ENCODE measurements around the gene CYS1.
"Not testable (repeated sequence)": the region's sequence is repeated elsewhere in the genome, so short reads cannot be mapped to it uniquely, and the experiment has no call there.

The CYS1 gene

GRCh38 chr2:10039658-10040410 is 40.4 kb downstream of the CYS1 start:
- no peaks in the 10 kb centered on the region for H3K9me3 Mint-ChIP-seq
- no peak overlapping the region for H3K27ac Mint-ChIP-seq
- no peak overlapping the region for H3K4me3 Mint-ChIP-seq
- no peaks in the 10 kb centered on the region for H3K36me3 Mint-ChIP-seq (ENCODE audit: low read depth)
- peaks cover 16% of the 10 kb centered on the region for H3K4me1 Mint-ChIP-seq (ENCODE audit: low read depth)
- H3K27me3 Mint-ChIP-seq (ENCODE audit: low read depth), result peaks cover 37% of the 10 kb centered on the region

GRCh38 chr2:10038716-10039115 is 41.5 kb downstream of the CYS1 start:
- H3K27ac Mint-ChIP-seq, result no peak overlapping the region
- H3K4me1 Mint-ChIP-seq (ENCODE audit: low read depth), result peaks cover 18% of the 10 kb centered on the region
- no peaks in the 10 kb centered on the region for H3K9me3 Mint-ChIP-seq
- H3K4me3 Mint-ChIP-seq, result no peak overlapping the region
- peaks cover 44% of the 10 kb centered on the region for H3K27me3 Mint-ChIP-seq (ENCODE audit: low read depth)
- H3K36me3 Mint-ChIP-seq (ENCODE audit: low read depth), result no peaks in the 10 kb centered on the region

GRCh38 chr2:10038123-10038522 is 42.1 kb downstream of the CYS1 start:
- Mint-ChIP-seq H3K4me1 (ENCODE audit: low read depth) (peaks cover 18% of the 10 kb centered on the region), H3K27me3 (ENCODE audit: low read depth) (peaks cover 44% of the 10 kb centered on the region), H3K36me3 (ENCODE audit: low read depth) (no peaks in the 10 kb centered on the region), H3K9me3 (no peaks in the 10 kb centered on the region), H3K4me3 (no peak overlapping the region), H3K27ac (no peak overlapping the region)

- no peaks in the 10 kb centered on the region for H3K36me3 Mint-ChIP-seq (ENCODE audit: low read depth)
- peaks cover 28% of the 10 kb centered on the region for H3K27me3 Mint-ChIP-seq (ENCODE audit: low read depth)
- H3K4me1 Mint-ChIP-seq (ENCODE audit: low read depth), result peaks cover 13% of the 10 kb centered on the region
- no peaks in the 10 kb centered on the region for H3K9me3 Mint-ChIP-seq
- H3K27ac Mint-ChIP-seq, result no peak overlapping the region
- no peak overlapping the region for H3K4me3 Mint-ChIP-seq
These were observed 43.9 kb downstream of the CYS1 start for GRCh38 chr2:10036095-10036884.

GRCh38 chr2:10035633-10036032 is 44.6 kb downstream of the CYS1 start:
- H3K36me3 Mint-ChIP-seq (ENCODE audit: low read depth), result no peaks in the 10 kb centered on the region
- peaks cover 24% of the 10 kb centered on the region for H3K27me3 Mint-ChIP-seq (ENCODE audit: low read depth)
- no peaks in the 10 kb centered on the region for H3K9me3 Mint-ChIP-seq
- H3K4me3 Mint-ChIP-seq, result no peak overlapping the region
- H3K4me1 Mint-ChIP-seq (ENCODE audit: low read depth), result peaks cover 14% of the 10 kb centered on the region
- H3K27ac Mint-ChIP-seq, result no peak overlapping the region

- Mint-ChIP-seq H3K4me1 (ENCODE audit: low read depth) (peaks cover 18% of the 10 kb centered on the region), H3K27me3 (ENCODE audit: low read depth) (peaks cover 18% of the 10 kb centered on the region), H3K4me3 (no peak overlapping the region), H3K9me3 (no peaks in the 10 kb centered on the region), H3K36me3 (ENCODE audit: low read depth) (no peaks in the 10 kb centered on the region), H3K27ac (no peak overlapping the region)
These were observed 45.2 kb downstream of the CYS1 start for GRCh38 chr2:10035053-10035422.

GRCh38 chr2:10034333-10035052 is 45.7 kb downstream of the CYS1 start:
- H3K27ac Mint-ChIP-seq, result no peak overlapping the region
- no peaks in the 10 kb centered on the region for H3K36me3 Mint-ChIP-seq (ENCODE audit: low read depth)
- no peaks in the 10 kb centered on the region for H3K9me3 Mint-ChIP-seq
- no peak overlapping the region for H3K4me3 Mint-ChIP-seq
- H3K27me3 Mint-ChIP-seq (ENCODE audit: low read depth), result peaks cover 17% of the 10 kb centered on the region
- H3K4me1 Mint-ChIP-seq (ENCODE audit: low read depth), result peaks cover 24% of the 10 kb centered on the region

- H3K9me3 Mint-ChIP-seq, result no peaks in the 10 kb centered on the region
- no peaks in the 10 kb centered on the region for H3K36me3 Mint-ChIP-seq (ENCODE audit: low read depth)
- no peak overlapping the region for H3K27ac Mint-ChIP-seq
- peaks cover 24% of the 10 kb centered on the region for H3K4me1 Mint-ChIP-seq (ENCODE audit: low read depth)
- H3K4me3 Mint-ChIP-seq, result no peak overlapping the region
- H3K27me3 Mint-ChIP-seq (ENCODE audit: low read depth), result peaks cover 17% of the 10 kb centered on the region
These were observed 46.8 kb downstream of the CYS1 start for GRCh38 chr2:10033251-10034006.

GRCh38 chr2:10032746-10033105 is 47.5 kb downstream of the CYS1 start:
- H3K27ac Mint-ChIP-seq, result no peak overlapping the region
- H3K4me3 Mint-ChIP-seq, result no peak overlapping the region
- H3K36me3 Mint-ChIP-seq (ENCODE audit: low read depth), result no peaks in the 10 kb centered on the region
- no peaks in the 10 kb centered on the region for H3K9me3 Mint-ChIP-seq
- H3K4me1 Mint-ChIP-seq (ENCODE audit: low read depth), result peaks cover 24% of the 10 kb centered on the region
- H3K27me3 Mint-ChIP-seq (ENCODE audit: low read depth), result peaks cover 17% of the 10 kb centered on the region

- H3K9me3 Mint-ChIP-seq, result no peaks in the 10 kb centered on the region
- H3K36me3 Mint-ChIP-seq (ENCODE audit: low read depth), result no peaks in the 10 kb centered on the region
- no peak overlapping the region for H3K27ac Mint-ChIP-seq
- peaks cover 26% of the 10 kb centered on the region for H3K4me1 Mint-ChIP-seq (ENCODE audit: low read depth)
- H3K4me3 Mint-ChIP-seq, result no peak overlapping the region
- peaks cover 17% of the 10 kb centered on the region for H3K27me3 Mint-ChIP-seq (ENCODE audit: low read depth)
These were observed 48.1 kb downstream of the CYS1 start for GRCh38 chr2:10031886-10032745.

- H3K27ac Mint-ChIP-seq; H3K36me3 Mint-ChIP-seq (ENCODE audit: low read depth); H3K9me3 Mint-ChIP-seq; H3K4me3 Mint-ChIP-seq: not testable (repeated sequence)
- Mint-ChIP-seq H3K4me1 (ENCODE audit: low read depth) (peaks cover 26% of the 10 kb centered on the region), H3K27me3 (ENCODE audit: low read depth) (peaks cover 17% of the 10 kb centered on the region)
These were observed 49.4 kb downstream of the CYS1 start for GRCh38 chr2:10030798-10031197.

GRCh38 chr2:10030311-10030736 is 49.9 kb downstream of the CYS1 start:
- Mint-ChIP-seq H3K27me3 (ENCODE audit: low read depth) (peaks cover 14% of the 10 kb centered on the region), H3K27ac (no peak overlapping the region), H3K4me3 (no peak overlapping the region), H3K36me3 (ENCODE audit: low read depth) (no peaks in the 10 kb centered on the region), H3K4me1 (ENCODE audit: low read depth) (peaks cover 26% of the 10 kb centered on the region), H3K9me3 (no peaks in the 10 kb centered on the region)

- Mint-ChIP-seq H3K36me3 (ENCODE audit: low read depth) (no peaks in the 10 kb centered on the region), H3K4me1 (ENCODE audit: low read depth) (peaks cover 22% of the 10 kb centered on the region), H3K9me3 (no peaks in the 10 kb centered on the region), H3K27ac (peak overlapping the region; percentile 83), H3K27me3 (ENCODE audit: low read depth) (peaks cover 11% of the 10 kb centered on the region), H3K4me3 (peak overlapping the region; percentile 47)
These were observed 50.4 kb downstream of the CYS1 start for GRCh38 chr2:10029875-10030223.

All from T-helper 1 cell treated with Interleukin-12 subunit alpha and Interleukin-12 subunit beta and Interleukin-4 antibody, amounts not matched to agents 30 μg/mL and 1 μg/mL, for 36 hours (primary cell).